Forelimb muscle (tissue), 1 donor: ENCODE results near the gene OR56A1. TPM values are rescaled to one million over a fixed set of nuclear protein-coding genes. Genes with fewer than 3 reads are reported as not detected.
"Not testable (repeated sequence)": the region's sequence is repeated elsewhere in the genome, so short reads cannot be mapped to it uniquely, and the experiment has no call there.

ENCODE experiments used
- DNase-seq: peaks from one replicate; pipeline ENCODE4 v3.0.0-alpha.2; 2013; ENCODE audit warnings: low read depth
- polyA plus RNA-seq: library from polyadenylated mRNA; unstranded; fragments of 120-200 nt; gene quantifications from one replicate; pipeline ENCODE4 v1.2.1, GENCODE V29; 2013; ENCODE audit not compliant: insufficient read length

OR56A1 gene, protein sequence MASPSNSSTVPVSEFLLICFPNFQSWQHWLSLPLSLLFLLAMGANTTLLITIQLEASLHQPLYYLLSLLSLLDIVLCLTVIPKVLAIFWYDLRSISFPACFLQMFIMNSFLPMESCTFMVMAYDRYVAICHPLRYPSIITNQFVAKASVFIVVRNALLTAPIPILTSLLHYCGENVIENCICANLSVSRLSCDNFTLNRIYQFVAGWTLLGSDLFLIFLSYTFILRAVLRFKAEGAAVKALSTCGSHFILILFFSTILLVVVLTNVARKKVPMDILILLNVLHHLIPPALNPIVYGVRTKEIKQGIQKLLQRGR
- not detected for polyA plus RNA-seq

DNA sequence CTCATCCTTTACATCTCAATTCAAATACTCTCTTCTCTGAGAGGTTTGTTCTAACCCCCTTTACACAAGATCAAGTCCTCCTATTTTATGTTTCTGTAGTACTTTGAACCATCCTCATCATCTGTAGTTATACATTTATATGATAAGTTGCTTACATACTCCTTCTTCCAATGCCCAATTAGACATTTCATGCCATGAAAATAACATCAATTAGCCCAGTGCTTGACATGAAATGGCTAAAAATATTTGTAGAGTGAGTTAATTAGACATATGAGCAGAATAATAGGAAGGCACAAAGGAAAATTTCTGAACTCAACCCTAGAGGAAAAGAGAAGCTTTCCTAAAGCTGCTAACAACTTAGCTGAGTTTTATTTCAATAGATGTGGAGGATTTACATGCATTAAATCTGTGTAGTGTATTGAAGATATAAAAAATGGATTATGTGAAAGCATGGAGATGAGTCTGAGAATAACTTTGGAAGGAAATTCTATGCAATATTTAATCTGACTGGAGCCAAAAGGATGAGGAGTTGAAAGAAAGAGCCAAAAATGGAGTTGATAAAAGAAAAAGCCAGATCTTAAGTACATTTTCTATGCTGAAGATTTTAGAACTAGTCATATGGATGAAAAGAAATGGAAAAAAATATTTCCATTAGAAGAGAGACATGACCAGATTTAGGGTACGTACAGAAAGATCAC, at the start of gene OR56A1:
OR56A1 (minus strand) TSS at position 51 of the 698 bp plus-strand sequence. CDS start 3,066 bp downstream, outside the sequence.
- no peak for DNase-seq

DNA sequence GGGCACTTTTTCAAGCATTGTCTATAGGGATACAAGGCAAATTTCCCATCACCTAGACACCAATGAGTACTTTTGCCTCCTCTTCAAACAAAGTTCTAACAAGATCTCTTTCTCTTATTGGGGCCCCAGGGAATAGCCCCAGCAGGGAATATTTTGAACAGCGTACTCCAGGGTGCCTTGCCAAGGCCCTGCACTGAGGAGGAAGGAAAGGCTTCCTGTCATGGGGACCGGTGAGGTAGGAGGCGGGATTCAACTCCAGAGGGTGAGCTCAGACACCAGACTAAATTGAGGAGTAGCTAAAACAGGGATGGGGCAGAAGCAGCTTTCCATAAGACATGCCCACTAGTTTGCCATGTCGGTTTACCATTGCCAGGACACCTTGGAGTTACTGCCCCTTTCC, 48.9 kb upstream of the OR56A1 start:
- no peak for DNase-seq

DNA sequence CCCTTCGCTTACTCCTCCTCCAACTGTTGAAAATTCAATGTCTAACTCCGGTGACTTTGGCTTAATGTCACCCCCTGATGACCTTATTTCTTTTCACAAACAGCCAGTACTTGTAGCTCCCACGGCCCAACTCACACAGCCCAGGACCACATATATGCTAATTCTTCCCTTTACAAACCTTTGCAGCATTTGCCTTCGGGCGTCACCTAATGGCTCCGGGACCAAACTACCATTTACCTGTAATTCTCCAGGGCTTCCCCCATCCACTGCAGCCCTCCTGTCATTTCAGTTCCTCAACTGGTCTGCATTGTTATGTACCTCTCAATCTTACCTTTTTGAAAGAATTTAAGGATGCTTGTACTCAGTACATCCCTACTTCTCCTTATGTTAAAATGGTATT, 47.2 kb upstream of the OR56A1 start:
- no peak for DNase-seq

DNA sequence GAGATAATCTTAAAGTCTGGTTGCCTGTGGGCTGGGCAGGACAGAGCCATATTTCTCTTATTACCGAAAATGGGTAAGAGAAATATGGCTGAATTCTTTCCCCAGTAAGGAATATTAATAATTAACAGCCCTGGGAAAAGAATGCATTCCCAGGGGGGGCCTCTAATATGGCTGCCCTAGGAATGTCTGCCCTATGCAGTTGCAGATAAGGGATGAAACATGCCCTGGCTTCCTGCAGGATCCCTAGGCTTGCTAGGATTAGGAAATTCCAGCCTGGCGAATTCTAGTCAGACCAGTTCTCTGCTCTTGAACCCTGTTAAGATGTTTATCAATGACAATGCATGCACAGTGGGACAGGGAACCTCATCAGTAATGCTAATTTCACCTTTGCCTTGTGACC, 45.9 kb upstream of the OR56A1 start:
- DNase-seq: not testable (repeated sequence)

DNA sequence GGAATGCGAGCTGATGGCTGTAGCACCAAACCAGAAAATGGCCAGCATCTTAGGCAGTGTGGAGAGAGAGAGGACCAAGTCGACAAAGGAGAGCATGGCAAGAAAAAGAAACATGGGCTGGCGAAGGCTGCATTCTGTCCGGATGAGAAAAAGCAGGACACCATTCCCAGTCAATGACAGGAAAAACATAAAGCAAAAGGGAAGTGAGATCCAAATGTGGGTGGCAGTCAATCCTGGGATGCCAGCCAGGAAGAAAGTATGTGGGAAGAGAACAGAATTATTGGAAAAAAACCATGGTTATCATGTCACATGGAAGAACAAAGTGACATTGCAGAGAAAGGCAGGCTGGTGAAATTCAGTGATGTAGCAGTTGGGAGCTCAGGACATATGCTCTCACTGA, 36.9 kb upstream of the OR56A1 start:
- no peak for DNase-seq

DNA sequence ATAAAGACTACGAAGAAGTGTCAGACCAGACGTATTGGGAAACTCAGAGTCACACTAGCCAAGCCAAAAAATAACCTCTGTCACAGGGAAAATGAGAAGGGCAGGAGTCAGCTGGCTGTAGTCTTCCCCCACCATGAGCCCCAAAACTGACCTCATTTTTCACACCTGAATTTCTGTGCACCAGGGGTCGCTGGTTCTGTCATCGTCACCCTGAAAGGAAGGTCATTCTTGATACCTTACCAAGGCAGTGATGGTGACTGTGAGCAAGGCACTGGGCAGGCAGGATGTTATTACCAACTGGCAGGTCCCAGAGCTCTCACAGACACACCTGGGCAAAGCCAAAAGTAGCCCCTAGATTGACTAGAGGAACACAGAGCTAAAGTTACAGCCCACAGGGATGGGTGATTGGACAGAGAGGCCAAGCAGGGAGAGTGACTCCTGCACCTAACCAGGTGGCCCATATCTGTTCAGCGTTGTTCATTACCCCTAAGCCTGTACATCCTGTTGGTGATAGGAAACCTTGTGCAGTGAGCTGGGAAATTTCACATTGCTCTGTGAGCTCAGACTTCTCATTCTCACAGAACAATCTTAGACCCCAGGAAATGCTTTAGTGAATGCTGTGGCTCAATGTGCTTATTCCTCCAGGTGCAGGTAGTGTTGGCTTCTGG, 32.3 kb upstream of the OR56A1 start:
- no peak for DNase-seq

DNA sequence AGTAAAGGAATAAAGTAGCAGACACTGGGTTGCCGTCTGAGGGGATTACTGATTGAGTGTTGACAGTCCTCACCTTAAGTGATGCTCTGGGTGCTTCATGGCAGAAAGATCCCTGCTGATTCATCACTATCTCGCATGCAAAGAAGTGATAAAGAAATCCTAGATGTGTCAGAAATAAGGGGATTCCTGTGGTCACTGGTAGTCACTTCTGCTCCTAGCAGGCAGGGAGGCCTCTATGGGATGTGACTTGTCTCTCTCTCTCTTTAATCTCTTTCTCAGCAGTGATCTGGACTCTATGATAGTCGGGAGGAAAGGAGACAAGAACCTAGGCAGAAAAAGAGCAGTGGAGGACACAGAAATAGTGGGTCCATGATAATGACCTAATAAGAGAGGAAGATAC, 30.9 kb upstream of the OR56A1 start:
- no peak for DNase-seq

DNA sequence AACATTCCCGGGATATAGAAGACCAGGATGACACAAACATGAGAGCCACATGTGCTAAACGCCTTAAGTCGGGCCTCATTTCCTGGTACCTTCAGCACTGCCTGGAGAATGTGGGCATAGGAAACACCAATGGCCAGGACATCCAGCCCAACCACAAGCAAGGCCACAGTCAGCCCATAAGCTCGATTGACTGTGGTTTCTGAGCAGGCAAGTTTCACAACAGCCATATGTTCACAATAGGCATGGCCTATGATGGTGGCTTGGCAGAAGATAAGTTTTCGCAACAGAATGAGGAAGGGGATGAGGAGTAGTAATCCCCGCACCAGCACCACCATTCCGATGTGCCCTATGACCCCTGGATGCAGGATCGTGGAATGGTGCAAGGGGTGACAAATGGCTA, 26.9 kb upstream of the OR56A1 start:
- no peak for DNase-seq

DNA sequence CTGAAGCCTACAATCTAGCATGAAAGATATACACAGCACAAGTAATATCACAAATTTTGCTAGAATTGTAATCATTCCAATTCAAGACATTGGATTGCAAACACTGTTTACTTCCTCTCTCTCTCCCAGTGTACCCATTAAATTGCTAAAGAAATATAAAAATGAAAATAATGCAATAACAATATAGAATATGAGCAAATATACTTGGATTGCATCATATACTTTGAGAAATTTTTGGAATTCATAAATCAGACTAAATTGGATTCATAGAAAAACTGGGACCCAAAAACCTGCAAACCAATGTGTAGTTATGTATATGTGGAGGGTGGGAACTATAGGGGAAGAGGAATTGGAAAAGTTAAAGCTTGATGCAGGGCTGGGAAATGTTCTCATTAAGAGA, 25.0 kb upstream of the OR56A1 start:
- no peak for DNase-seq

DNA sequence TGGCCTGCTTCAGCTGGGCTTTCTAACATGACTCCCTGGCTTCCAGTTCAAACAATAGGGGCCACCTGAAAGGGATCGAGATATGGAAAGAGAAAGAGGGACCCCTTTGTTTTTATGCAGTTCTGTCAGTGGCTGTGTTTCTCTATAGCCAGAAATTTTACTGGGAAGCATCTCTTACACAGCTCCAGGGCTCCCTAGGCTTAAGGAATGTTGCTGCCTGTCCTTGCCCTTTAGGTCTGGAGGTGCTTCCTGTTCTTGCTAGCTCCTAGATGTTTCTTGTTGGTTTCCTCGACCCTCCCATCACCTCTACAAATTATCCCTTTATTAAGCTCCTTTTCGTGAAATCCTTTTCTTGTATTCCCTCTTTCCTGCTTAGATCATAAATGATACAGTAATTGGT, 21.8 kb upstream of the OR56A1 start:
- no peak for DNase-seq

DNA sequence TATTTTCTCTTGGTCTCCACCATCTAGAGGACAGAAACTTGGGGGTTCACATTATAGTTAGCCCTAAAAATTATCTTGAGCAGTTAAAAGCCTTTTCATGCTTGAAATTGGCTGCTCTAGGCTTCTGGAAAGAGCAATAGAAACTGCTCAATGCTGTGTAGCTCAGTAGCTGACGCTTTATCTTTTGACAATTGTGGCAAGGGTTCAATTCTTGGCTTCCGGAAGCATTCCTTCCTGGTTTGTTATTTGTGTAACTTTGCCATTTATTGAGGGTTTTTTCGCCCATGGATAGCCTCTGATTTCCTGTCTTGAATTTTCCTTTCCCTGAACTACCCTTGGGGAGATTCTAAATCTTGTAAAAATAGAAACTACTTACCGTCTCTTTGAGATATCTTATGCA, 10.3 kb upstream of the OR56A1 start:
- no peak for DNase-seq

DNA sequence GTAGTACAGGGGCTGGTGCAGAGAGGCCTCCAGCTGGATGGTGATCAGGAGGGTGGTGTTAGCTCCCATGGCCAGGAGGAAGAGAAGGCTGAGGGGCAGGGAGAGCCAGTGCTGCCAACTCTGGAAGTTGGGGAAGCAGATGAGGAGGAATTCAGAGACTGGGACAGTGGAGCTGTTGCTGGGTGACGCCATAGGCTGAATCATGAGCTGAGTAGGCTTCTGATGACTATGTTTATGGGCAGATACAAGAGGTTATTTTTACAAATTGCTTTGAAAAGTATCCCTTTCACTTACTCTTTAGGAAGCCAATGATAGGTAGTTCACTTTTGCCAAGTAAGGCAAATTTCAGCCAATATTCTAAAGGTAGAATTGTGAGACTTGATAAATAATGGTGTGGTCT, 3.1 kb downstream of the OR56A1 start:
- no peak for DNase-seq

DNA sequence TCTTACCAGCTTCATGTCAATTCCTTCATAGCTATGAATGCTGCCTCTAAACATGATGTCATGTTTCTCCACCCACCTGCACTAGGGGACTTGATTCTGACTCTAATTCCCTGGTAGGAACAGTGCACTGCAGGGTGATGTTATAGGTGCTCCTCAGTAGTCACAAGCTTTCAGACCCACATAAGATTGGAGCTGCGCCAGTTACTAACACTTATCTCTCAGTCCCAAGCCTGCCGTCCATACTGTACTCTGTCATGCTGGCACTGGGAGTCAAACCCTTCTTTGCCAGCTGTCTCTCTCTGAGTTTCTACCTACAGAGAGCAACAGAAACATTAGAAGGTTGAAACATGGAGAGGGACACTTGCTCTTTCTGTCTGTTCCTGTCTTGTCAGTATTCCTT, 5.5 kb downstream of the OR56A1 start:
- no peak for DNase-seq

DNA sequence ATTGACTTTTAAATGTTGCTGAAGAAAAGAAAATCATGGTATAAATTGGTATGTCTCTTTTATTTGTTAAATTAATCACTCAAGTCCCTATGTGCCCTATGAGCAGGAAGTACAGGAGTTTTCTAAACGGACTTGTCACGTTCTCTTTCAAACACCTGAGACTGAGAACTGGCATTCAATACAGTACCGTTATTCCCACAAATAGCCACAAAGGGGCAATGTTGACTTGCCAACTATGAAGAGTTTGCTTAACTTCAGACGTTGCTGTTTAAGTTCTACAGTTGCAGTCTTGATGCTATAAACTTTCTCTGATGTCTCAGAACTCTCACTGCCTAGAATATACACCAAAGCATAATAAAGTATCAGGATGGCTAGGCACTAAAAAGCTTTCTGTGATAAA, 7.6 kb downstream of the OR56A1 start:
- no peak for DNase-seq

DNA sequence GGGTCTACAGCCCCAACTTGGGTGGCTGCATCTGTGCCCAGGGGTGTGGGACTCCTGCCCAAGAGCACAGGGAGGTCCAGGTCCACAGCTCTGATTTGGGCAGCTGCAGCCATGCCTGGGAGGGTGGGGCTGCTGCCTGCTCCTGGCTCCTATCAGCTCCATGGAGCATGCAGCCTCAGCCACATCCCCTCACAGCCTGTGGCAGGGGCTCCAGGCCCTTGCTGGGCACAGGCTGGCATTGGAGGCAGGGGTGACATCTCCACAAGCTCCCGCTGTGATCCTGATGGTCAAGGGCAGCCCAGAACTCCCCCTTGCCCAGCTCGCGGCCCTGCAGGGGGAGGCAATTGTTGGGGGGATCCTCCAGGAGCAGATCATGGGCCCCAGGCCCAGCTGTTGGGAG, 17.5 kb downstream of the OR56A1 start:
- DNase-seq: no peak

DNA sequence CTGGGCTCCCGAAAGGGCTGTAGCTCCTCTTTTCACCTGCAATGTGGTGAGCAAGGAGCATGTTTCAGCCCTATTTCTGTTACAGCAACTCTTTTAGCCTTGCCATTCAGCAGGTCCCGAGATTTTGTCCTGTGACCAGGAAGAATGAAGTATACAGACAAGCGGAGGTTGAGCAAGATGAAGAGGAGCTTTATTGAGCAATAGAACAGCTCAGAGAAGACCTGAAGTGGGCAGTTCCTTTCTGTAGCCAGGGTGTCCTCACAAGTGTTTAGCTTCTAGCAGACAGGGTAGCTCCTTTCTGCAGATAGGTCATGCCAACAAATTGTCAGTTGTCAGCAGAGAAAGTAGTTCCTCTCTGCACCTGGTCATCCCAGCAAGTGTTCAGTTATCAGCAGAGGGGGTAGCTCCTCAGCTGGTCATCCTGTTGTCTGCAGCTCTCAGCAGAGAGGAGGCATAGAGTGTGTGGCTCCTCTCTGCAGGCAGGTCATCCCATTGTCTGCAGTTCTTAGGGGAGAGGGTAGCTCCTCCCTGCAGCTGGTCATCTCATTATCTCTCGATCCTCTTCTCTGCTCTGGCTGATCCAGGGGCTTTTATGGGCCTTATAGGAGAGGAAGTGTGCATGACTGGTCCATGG, 18.4 kb downstream of the OR56A1 start:
- no peak for DNase-seq

DNA sequence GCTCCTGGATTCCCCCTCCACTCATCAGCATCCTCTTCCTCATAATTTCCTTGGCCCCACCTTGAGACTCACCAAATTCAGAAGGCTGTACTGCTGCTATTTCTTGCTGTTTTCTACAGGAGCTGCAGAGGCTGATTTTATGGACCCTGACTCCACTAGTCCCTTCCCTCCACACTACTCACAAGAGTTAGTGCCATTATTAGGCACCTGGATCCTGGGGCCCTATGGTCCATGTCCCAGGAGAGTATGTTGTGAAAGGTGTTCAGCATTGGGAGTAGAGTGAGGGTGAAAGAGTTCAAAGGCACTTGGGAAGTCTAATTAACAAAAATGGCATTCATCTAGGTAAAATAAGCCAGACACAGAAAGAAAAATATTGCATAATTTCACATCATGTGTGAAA, 23.7 kb downstream of the OR56A1 start, which contains the start of gene OR56A4:
OR56A4 (minus strand) TSS at position 101 of the 400 bp plus-strand sequence. CDS start 3,954 bp downstream, outside the sequence.
- no peak for DNase-seq

DNA sequence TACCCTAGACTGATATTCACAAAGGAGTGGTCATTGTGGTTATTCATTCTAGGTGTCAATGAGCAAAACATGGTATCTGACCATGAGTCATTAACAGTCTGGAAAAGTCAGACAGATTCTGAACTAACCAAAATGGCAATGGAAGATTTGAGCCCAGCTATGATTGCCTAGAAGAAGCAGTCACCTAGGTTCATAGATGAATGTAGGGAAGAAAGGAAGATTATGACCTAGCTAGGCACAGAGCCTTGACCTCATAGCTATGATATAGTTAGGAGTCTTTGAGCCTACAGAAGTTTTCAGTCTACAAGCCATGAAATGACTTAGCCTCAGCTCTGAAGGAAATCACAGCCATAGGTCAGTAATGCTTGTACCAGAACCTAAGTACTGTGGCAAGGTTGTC, 24.2 kb downstream of the OR56A1 start:
- no peak for DNase-seq

DNA sequence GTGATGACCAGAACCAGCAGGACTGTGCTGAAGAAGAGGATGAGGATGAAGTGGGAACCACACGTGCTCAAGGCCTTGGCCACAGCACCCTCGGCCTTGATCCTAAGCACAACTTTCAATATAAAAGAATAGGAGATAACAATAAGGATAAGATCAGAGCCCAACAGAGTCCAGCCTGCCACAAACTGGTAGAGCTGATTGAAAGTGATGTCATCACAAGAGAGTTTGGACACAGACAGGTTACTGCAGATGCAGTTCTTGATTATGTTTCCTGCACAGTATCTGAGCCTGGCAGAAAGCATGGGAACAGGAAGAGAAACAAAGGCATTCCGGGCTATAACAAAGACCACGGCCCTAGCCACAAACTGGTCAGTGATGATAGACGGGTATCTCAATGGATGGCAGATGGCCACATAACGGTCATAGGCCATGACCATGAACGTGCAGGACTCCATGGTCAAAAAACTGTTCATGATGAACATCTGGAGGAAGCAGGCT, 28.3 kb downstream of the OR56A1 start:
- DNase-seq: no peak

DNA sequence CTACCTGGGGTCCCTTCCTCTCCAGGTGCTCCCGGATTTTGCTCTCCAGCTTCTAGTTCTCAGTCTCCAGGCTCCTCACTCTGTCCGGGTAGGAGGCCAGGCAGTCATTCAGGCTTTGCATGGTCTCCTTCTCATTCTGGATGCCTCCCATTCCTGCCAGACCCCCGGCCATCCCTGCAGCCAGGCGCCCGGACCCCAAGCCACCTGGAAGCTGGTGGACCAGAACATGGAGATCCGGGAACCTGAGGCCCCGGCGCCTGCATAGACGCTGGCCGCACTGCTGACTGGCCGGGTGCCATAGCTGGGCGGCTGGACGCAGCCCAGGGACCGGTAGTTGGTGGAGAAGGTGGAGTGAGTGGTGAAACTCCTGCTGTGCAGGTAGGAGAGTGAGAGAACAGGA, 35.8 kb downstream of the OR56A1 start:
- DNase-seq: no peak

DNA sequence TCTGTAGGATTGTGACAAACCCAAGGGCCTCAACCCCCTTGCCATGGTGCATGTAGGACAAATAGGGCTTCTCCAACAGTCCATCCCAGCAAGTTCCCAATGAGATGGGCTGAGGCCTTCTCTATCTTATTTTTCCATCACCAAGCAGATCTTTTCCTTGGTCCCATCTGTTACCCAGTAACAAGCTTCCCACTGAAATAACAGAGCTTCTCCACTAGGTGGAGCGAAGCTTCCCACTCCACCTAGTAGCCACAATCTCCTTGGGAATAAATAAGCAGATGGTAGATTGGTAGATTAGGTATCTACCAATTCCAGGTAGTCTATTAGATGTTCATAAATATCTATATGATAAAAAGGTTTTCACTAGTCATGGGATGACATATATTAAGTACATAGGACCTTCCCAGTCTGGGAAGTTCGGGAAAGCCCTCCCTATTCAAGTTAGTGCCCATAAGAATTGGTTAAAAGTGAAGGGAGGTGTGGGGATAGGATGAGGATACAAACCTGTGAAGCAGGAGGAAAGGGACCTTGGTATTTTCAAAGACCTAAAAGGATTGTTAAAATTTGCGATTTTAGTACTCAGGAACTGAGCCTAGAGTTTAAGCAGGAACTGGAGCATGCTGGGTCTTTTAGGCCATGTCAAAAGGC, 37.8 kb downstream of the OR56A1 start:
- no peak for DNase-seq

DNA sequence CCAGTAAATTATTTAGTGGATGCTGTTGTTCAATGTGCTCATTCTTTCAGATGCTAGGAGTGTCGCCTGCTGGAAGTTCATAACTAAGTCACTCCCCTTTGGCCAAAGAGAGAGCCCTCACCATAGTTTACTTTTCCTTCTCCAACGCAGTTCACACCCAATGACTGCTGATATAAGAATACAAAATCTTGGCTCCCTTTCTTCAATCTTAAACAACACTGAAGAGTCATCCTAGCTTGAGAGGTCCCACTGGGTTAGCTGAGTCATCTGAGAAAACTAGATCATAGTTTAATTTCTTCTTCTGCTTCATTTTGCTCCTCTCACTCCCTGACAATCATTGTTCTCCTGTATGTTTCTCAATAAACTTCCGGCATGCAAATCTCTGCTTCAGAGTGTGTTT, 38.4 kb downstream of the OR56A1 start:
- DNase-seq: no peak
